C4-2B (cell line): ENCODE results near the gene CACNG7.

Experiments used
- H3K27ac ChIP-seq: fragments of 450-650 bp; 2 replicates; pipeline ENCODE4 v1.5.1; 2017
- ZFX ChIP-seq: fragments of 450-650 bp; IDR thresholded peaks from 2 replicates; pipeline ENCODE4 v1.6.1; 2017
- TF ChIP-seq, protein P1 (sequence below): fragments of 450-650 bp; conservative IDR thresholded peaks from 2 replicates; pipeline ENCODE4 v1.5.1; 2017; ENCODE audit warnings: mild to moderate bottlenecking

CACNG7 gene

DNA sequence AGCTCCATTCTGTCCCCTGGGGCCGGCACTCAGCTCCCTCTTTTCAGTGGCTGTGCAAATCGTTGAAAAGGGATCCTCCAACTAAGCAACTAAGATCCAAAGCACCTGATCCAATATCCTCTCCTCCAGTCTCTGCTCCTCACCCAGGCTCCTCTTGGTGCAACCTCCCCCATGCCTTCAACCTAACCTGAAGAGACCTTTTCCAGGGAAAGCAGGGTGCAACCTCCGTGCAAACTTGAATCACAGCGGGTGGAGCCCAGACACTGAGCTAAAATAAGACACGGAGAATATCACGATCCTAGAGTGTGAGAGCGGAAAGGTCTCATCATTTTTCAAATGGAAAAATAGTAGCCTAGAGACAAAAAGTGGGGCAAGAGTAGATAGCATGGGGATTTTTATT, 8.3 kb downstream of the CACNG7 start:
- TF ChIP-seq ZFX = no peak
- TF ChIP-seq, protein P1, sequence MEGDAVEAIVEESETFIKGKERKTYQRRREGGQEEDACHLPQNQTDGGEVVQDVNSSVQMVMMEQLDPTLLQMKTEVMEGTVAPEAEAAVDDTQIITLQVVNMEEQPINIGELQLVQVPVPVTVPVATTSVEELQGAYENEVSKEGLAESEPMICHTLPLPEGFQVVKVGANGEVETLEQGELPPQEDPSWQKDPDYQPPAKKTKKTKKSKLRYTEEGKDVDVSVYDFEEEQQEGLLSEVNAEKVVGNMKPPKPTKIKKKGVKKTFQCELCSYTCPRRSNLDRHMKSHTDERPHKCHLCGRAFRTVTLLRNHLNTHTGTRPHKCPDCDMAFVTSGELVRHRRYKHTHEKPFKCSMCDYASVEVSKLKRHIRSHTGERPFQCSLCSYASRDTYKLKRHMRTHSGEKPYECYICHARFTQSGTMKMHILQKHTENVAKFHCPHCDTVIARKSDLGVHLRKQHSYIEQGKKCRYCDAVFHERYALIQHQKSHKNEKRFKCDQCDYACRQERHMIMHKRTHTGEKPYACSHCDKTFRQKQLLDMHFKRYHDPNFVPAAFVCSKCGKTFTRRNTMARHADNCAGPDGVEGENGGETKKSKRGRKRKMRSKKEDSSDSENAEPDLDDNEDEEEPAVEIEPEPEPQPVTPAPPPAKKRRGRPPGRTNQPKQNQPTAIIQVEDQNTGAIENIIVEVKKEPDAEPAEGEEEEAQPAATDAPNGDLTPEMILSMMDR = no peak
- no peak overlapping the region for H3K27ac ChIP-seq

DNA sequence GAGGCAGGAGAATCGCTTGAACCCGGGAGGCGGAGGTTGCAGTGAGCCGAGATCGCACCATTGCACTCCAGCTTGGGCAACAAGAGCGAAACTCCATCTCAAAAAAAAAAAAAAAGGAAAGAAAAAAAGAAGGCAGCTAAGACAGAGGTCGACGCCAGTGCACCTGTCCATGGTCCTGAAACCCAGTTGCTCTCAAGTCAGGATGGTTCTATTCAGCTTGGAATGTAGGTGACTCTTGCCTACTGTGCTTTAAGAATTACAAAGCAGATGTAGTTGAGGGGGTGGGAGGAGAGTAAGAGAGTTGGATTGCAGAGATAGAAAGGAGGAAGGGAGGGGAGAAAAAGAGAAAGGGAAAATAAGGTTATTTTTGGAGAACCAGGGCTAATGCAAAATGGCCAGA, 18.7 kb downstream of the CACNG7 start:
- no peak overlapping the region for H3K27ac ChIP-seq
- TF ChIP-seq ZFX = no peak
- TF ChIP-seq, protein P1 = no peak

DNA sequence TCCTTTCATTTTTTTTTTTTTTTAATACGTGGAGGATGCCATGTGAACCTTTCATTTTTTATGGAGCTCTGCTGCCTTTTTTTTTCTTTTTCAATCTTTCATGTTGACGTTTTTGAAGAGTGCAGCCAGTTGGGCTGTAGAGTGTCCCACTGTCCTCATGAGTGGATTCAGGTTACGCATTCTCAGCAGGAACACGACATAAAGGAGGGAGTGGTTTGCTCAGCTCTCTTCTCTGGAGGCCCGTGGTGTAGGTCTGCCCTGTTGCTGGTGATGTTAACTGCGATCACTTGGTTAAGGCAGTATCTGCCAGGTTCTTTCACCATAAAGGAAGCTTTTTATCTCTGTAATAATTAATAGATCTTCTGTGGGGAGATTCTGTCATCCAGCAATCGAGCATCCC, 27.0 kb downstream of the CACNG7 start:
- TF ChIP-seq, protein P1 = no peak
- TF ChIP-seq ZFX = no peak
- H3K27ac ChIP-seq = no peak overlapping the region

DNA sequence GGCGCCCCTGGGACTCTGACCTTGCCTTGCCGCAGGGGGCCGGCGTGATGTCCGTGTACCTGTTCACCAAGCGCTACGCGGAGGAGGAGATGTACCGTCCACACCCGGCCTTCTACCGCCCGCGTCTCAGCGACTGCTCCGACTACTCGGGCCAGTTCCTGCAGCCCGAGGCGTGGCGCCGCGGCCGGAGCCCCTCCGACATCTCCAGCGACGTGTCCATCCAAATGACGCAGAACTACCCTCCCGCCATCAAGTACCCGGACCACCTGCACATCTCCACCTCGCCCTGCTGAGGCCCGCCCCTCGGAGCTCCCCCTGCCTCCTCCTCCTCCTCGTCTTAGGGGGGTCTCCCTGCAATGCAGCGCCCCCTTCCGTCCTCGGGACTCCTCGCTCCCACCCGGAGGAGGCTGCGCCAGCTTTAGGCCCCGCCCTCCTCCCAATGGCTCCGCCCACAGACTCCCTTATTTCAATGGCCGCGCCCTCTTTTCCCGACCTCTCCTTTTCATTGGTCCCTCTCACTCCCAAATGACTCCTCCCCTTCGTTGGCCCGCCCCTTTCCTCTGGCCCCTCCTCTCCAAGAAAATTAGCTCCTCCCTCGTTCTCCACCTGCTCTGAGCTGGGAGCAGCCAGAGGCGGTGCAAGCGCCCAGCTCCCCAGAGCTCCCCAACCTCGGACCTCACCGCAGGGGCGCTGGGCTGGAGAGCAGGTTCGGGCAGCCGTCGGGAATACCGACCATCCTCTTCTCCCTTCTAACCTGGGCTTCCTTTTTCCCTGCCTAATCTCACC, 33.1 kb downstream of the CACNG7 start:
- no peak overlapping the region for H3K27ac ChIP-seq
- TF ChIP-seq, protein P1 = no peak
- TF ChIP-seq ZFX = no peak

DNA sequence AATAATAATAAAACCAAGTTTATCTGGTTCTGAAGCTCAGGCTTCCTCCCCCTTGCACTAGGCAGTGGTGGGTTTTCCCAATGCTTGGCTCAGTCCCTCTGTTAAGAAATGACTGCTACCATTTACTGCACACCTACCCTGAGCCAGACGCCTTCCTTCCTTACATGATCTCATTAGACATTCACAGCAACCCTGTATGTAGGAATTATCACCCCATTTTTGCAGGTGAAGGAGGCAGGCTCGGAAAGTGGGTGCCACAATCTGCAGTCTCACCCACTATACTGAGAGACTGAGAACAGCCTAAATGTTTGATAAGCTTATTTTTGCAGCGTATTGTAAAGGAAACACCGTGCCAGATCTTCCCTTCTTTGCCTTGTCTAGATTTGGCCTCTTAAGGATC, 35.3 kb downstream of the CACNG7 start:
- H3K27ac ChIP-seq = no peak overlapping the region
- TF ChIP-seq ZFX = no peak

DNA sequence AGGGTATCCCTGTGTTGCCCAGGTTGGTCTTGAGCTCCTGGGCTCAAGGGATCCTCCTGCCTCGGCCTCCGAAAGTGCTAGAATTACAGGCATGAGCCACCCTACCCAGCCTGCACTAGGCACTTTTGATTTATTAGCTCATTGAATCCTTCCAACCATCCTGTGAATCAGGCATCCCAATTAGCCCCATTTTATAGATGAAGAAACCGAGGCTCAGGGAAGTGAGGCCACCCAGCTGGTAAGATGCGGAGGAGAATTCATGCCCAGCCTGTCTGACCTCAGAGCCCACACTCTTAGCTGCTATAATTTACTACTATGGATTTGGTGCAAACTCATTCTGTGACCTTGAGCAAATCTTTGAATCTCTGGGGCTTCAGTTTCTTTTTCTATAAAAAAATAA, 35.9 kb downstream of the CACNG7 start:
- TF ChIP-seq, protein P1 = no peak
- TF ChIP-seq ZFX = no peak
- H3K27ac ChIP-seq = no peak overlapping the region

DNA sequence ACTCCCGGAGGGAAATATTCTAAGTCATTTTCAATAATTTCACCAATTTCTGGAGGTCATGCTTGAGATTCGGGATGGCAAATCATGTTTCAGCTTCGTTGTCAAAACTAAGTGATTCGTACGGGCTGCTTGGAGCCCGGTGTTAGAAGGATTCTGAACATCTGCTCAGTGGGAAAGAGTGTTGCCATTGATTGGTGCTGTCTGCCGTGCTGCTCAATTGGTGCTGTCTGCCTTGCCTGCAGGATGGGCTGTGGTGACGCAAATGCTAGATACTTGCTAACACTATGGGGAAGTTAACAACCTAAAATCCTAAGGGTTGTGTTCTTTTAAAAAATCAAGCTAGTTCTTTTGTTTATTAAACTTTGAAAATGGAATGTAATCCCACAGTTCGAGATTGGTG, 36.4 kb downstream of the CACNG7 start:
- no peak overlapping the region for H3K27ac ChIP-seq
- TF ChIP-seq, protein P1 = no peak
- no peak for TF ChIP-seq ZFX

DNA sequence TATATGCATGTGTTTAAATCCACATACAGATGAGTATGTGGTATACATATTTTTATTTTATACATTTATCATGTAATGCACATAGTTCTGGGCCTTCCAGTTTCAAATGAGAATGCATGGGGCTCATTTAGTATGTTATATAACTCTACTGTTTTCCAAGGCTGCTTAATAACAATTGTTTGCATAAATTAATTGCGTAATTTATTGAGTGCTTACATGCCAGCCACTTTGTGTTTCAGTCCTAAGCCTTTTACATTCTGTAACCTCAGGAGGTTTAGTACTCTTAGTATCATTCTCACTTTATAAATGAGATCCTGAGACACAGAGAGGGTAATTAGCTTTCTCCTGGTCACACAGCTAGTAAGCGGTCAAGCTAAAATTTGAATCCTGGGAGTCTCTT, 36.9 kb downstream of the CACNG7 start:
- no peak overlapping the region for H3K27ac ChIP-seq
- TF ChIP-seq ZFX = no peak
- TF ChIP-seq, protein P1 = no peak
